GM19240 (cell line): ENCODE measurements around the gene ARHGEF19.
"Not testable (repeated sequence)": the region's sequence is repeated elsewhere in the genome, so short reads cannot be mapped to it uniquely, and the experiment has no call there.

Experiments used
- DNase-seq: peaks from one replicate; pipeline ENCODE4 v3.0.0; 2011; ENCODE audit warnings: low spot score; ENCODE audit not compliant: insufficient read length

ARHGEF19 gene

DNA sequence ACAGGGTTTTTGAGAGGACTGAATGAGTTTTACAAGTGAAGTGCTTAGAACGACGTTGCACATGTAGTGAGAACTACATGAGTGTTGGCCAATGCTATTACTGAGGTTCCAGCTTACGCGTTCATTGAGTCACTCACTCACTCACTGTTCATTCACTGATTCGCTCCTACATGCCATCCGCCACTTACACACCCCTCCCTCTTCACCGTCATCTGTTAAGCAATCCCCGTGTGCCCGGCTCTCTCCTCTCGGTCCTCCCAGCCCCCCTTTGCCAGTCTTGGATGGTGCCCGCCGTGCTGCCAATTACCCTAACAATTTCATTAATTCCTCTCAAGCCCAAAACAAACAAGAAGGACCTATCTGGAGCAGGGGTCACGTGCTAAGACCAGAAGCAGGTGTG lies 29.3 kb downstream of the ARHGEF19 start:
- DNase-seq = no peak

DNA sequence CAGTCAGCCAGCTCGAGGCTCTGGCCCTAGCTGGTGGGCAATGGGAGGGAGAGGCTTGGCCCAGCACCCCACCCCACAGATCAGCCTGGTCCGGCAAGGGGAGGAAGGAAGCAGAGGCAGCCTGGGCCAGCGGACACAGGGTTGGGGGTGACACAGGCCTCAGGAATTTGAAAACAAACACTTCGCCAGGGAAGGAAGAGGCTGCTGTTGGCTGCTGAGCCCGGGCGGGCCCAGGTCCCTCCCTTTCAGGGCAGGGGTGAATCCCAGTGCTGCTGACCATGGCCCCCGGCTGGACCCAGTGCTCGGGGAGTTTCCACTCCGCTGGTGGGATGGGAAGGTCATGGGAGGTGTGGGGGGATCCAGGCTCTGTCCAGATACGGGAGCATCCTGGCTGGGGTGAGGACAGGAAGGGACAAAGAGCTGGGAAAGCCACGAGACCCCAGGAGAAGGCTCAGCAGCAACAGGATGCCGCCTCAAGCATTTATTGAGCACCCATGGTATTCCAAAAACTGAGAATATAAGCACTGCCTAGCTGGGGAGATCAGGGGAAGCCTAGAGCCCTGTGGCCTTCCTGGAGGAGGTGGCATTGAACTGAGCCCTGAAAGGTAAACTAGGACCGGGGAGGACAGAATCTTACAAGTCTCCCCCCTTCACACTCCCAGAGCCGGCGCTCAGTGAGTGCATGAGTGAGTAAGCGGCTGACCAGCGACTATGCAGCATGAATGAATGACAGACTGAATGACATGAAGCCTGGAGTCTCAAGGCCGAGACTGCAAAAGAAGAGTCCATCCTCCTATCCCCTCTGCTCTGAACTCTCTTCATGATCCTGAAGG lies 30.3 kb downstream of the ARHGEF19 start:
- DNase-seq = no peak

DNA sequence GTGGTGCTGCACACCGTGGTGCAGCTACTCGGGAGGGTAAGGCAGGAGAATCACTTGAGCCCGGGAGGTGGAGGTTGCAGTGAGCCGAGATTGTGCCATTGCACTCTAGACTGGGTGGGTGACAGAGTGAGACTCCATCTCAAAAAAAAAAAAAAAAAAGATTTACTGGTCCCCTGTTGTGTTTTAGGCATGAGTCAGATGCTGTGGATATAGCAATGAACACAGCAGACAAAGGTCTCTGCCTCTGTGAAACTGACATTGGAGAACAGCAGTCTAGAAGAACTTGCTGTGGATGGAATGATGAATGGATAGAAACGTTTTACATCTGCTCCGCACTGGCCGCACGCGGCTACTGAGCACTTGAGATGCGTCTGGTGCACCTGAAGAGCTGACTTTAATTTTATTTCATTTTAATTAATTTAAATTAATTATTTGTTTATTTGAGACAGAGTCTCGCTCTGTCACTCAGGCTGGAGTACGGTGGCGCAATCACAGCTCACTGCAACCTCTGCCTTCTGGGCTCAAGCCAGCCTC lies 32.1 kb downstream of the ARHGEF19 start:
- no peak for DNase-seq

GRCh38 chr1:16178596-16179497 lies 33.6 kb downstream of the ARHGEF19 start:
- no peak for DNase-seq

- DNase-seq = no peak
Observed at GRCh38 chr1:16177306-16177705, 35.1 kb downstream of the ARHGEF19 start.

GRCh38 chr1:16176653-16177052 lies 35.8 kb downstream of the ARHGEF19 start:
- DNase-seq = no peak

DNA sequence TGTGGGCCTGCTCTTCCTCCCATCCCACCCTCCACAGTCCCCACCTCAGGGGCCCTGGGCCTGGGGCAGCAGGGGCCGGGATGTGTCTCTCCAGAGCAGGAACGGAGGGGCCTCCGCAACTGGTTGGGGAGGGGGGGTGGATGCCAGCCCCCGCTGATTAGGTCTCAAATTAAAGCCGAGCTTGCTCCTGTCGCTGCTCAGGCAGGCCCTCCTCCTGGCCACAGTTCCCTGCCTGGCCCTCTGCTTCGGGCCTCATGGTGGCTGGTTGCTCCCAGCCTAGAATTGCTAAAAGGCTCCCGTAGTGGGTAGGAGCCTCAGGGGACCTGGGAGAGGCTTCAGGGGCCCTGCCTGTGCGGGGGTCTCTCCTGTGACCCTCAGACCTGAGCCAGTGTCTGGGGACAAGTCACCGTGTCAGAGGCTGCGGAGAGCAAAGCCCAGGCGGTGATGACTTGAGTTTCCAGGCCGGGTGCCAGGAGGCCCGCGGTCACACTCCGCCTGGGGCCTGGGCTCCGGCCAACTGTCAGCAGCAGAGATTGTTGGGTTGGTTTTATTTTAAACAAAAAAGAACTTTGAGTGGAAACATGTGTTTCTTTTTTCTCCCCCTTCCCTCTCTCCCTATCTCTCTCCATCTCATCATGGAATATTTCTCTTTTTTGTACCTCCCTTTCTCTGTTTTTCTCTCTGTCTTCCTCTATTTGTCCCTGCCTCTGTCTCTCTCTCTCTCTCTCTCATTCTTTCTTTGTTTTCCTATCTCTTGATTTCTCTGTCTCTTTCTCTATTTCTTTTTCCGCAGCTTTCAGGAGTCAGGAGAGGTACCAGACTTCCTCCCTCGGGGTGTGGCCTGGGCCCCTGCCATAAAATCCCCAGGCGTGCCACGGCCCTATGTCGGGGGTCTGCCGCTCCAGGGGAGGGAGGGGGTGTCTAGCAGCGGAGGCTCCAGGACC lies 36.6 kb downstream of the ARHGEF19 start:
- no peak for DNase-seq

DNA sequence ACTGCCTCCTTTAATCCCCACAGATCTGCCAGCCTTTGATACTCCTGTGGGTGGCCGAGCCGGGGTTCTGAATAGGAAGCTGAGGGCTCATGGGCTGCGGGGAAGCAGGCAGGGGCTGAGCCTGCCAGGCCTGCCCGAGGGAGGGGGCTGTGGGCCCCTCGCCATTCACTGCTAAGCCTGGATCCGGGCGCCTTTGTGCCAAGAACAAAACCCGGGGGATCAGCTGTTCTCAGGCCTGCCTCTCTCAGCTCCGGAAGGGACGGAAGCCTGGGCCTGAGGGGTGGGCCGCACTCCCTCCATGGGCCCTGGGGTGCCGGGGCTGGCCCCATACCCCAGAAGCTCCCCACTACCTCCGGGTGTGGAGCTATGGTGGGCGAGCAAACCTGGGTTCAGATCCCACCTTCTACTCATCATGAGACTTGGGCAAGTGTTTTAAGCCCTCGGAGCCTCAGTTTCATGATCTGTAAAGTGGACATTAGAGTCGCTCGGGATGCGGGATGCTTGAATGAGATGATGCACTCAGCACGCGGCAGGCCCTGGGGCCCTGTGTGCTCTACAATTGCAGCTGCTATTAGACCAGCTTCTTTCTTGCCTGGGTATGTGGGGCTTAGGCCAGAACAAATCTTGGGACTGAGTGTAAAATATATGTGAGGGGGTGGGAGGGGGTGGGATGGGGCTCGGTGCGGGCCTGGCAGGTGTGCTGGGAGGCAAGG lies 37.4 kb downstream of the ARHGEF19 start:
- DNase-seq = no peak

DNA sequence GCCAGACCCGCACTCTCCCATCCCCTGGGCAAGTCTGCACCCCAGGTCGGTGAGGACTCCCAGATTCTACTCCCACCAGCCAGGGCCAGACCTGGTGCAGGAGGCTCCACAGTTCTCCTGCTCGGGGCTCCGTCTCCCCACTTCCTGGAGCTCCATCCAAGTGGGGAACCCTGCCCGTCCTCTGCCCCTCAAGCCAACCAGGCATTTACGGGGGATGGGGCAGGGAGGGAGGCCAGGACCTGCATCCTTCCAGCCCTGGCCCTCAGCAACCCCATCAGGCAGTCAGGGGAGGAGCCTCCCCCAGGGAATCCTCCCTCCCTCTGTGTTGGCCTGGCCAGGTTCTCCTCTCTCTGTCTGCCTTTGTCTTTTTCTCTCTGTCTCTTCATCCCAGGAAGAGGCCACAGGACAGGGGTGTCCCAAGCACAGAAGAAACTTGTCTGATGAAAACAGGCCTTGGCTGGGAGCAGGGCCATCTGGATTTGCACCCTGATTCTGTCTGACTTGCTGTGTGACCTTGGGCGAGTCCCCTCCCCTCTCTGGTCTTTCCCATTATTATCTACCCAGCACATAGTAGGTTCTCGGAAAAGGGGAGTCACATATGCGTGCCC lies 38.1 kb downstream of the ARHGEF19 start:
- DNase-seq = no peak

DNA sequence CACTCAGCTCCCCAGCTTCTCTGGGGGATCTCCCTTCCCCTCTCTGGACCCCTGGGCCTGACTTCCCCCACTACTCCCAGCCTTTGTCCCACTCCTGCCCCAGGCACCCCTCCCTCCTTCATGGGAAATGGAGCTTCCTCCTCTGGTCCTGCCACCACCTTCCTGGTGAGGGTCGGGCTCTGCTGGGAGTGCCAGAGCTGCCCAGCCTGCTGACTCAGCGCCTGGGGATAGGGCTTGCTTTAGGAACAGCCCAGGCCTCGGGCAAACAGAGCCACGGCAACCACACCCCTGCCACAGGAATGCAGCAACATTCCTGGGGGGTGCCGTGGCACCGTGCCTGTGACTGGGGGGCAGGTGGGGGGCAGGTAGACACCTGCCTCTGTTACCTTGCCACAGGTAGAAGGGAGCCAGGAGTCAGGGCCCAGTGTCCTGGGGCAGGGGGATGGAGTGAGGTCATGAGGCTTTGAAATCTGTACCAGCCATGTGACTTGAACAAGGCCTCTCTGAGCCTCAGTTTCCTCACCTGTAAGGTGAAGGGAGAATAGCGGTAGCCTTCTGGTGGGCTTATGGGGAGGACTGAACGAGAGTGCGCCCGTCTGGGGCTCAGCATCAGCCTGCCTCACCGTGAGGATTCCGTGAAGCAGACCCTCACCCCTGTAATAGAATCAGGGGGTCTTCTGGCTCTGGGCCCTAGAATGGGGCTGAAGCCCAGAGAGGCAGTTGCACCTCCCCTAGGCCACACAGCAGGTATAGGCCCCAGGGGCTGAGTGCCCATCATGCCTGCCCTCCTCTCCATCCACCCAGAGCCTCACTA lies 38.8 kb downstream of the ARHGEF19 start:
- no peak for DNase-seq

- DNase-seq = no peak
Observed at GRCh38 chr1:16172964-16173446, 39.4 kb downstream of the ARHGEF19 start.

GRCh38 chr1:16172218-16172830 lies 40.1 kb downstream of the ARHGEF19 start:
- DNase-seq = no peak

DNA sequence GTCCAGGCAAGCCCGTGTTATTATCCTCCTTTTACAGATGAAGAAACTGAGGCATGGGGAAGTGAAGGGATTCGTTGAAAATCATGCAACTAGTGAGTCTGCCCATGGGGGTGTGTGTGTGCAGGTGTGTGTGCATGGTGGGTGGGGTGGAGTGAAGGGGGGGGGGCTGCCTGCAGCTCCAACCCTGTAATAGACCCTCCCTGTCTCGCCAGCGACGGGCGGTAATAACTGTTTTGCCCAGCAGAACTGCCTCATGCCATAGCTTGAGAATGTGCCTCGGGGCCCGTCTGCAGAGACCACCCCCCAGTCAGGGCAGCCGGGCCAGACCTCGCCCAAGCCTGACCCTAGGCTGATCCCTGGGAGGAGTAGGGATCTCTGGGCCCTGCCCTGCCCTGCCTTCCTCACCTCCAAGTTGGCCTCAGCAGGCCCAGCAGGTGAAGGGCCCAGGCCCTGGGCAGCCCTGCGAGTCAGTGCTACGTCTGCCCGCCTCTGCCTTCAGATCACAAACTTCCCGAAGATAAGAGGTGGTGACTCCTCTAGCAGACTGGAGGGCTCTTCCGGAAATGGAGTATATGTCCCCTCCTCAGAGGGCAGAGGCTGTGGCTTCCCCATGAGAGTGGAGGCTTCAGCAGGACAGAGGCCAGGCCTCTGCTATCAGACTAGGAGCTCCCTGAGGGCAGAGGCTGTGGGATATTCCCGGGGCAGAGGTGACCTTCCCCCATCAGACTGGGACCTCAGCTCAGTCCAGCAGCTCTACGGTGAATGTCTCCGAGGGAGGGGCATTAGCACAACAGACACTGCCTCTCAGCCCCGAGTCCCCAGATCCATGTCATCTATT lies 40.9 kb downstream of the ARHGEF19 start:
- DNase-seq = no peak

GRCh38 chr1:16170283-16170673 lies 42.2 kb downstream of the ARHGEF19 start:
- no peak for DNase-seq

DNA sequence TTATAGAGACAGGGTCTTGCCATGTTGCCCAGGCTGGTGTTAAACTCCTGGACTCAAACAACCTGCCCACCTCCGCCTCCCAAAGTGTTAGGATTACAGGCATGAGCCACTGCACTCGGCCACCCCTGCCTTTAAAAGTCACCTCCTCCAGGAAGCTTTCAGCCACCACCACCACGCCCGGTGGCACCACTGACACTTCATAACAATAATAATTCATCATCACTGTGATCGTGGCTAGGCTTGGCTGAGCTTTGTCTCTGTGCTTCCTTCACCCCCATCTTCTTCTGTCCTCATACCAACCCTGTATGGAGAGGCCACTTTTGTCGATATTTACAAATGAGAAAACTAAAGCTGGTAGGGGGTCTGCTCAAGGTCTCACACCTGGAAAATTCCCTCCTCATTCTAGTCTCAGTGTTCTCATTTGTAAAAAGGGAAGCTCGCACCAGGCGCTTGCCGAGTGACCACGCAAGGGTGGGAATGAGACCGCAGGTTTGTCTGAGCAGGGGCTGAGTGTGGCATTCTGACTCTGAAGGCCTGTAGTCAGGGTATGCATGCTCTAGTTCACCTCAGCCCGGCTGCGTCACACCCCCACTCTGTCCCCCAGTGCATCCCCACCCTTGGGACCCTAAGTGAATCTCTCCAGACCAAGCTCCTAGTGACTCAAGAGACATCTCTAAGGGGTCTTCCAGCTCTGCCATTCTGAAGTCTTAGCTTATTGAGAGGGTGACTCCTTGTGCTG lies 43.7 kb downstream of the ARHGEF19 start:
- DNase-seq = no peak

DNA sequence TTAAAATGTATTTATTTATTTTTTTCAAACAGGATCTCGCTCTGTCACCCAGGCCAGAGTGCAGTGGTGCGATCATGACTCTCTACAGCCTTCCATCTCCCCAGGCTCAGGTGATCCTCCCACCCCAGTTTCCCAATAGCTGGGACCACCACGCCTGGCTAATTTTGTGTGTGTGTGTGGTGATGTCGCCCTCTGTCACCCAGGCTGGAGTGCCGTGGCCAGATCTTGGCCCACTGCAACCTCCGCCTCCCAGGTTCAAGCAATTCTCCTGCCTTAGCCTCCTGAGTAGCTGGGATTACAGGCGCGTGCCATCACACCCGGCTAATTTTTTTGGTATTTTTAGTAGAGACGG lies 44.3 kb downstream of the ARHGEF19 start:
- DNase-seq = not testable (repeated sequence)
